Measurements from ENCODE around the gene ELAPOR1.

Gene ELAPOR1

DNA sequence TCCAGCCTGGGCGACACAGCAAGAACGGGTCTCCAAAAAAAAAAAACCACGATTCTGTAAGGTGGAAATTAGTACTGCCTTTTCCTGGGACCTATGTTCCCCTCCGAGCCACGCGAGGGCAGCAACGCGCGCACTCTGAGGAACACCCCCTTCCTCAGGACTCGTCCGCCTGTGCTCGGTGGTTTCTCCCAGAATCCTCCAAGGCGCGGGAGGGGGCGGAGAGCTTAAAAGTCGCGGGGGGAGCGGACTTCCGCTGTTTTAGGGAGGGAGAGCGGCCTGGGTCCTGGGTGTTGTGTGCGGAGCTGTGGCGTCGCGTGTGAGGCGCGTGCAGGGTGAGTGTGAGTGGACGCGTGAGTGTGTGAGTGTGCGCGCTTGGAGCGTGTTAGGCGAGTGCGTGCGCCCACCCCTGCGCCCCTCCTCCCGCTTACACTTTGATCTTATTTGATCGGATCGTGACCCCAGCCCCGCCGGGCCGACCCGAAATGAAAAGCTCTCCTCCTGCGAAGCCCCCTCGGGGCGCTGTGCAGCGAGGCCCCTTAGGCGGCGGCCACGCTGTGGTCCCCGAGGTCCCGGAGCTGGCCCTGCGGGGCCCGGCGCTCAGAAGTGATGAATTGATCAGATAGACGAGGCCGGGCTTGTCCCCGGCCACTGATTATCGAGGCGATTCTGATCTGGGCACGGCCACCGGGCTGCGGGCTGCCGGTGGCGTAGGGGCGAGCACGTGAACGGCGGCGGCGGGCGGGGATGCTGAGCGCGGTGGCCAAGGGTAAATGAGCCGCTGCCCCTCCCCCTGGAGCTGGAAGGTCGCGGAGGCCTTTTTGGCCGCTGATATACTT, 13.8 kb upstream of the ELAPOR1 start:
- peak; percentile 94 for DNase-seq (ENCODE audit: low spot score)
- TF ChIP-seq, protein P1, sequence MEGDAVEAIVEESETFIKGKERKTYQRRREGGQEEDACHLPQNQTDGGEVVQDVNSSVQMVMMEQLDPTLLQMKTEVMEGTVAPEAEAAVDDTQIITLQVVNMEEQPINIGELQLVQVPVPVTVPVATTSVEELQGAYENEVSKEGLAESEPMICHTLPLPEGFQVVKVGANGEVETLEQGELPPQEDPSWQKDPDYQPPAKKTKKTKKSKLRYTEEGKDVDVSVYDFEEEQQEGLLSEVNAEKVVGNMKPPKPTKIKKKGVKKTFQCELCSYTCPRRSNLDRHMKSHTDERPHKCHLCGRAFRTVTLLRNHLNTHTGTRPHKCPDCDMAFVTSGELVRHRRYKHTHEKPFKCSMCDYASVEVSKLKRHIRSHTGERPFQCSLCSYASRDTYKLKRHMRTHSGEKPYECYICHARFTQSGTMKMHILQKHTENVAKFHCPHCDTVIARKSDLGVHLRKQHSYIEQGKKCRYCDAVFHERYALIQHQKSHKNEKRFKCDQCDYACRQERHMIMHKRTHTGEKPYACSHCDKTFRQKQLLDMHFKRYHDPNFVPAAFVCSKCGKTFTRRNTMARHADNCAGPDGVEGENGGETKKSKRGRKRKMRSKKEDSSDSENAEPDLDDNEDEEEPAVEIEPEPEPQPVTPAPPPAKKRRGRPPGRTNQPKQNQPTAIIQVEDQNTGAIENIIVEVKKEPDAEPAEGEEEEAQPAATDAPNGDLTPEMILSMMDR (IDR thresholded peaks at IDR 0.05; ENCODE audit: extremely low read depth, missing control alignments) = peak; percentile 90

DNA sequence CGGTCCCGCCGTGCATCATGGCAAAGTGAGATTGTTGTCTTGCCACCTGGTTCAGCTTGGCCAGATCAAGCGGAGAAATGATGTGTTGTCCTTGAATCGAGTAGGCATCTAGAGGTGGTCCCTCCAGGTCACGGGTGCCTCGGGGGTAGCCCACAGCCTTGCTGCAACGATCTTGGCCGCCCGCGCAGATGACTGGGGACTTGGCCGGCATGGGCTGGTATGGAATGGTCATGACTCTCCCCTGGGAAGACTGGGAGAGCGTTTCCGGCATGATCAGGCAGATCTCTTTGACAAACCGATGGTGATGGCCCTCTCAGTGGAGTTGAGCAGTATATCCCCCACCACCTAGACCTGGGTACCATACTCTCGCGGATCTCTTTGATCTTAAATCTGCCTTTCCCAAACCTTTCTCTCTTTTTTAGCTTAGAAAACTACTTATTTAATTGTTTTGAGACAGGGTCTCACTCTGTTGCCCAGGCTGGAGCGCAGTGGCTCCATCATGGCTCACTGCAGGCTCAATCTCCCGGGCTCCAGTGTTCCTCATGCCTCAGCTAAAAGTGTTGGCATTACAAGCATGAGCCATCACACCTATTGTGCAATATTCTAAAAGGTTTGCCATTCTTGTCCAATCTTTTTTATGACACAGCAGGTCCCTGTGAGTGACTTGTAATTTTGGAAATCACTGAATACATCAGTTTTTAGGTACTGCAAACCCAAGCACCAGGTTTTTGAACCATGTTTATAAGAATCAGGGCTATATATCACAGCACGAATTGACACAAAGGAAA, 9.4 kb upstream of the ELAPOR1 start:
- no peak for DNase-seq (ENCODE audit: low spot score)
- TF ChIP-seq, protein P1 (IDR thresholded peaks at IDR 0.05; ENCODE audit: extremely low read depth, missing control alignments) = no peak

DNA sequence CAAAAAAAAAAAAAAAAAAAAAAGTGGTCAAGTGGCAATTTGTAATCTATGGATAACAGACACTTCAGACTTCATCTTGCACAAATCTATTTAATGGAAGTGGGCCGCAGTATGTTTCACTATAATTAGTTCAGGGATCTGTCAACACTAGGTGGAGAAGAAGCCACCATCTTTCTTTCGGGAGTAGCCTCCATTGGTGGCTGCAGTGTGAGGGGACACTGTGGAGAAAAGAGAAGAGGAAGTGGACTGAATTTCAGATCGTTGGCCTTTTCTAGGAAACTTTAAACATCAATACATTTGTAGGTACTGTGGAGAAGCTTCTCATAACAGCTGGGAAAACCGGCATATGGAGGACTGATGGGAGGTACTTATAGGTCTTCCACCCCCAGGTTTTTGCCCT, 8.0 kb upstream of the ELAPOR1 start:
- TF ChIP-seq, protein P1 (IDR thresholded peaks at IDR 0.05; ENCODE audit: extremely low read depth, missing control alignments) = no peak
- no peak for DNase-seq (ENCODE audit: low spot score)

DNA sequence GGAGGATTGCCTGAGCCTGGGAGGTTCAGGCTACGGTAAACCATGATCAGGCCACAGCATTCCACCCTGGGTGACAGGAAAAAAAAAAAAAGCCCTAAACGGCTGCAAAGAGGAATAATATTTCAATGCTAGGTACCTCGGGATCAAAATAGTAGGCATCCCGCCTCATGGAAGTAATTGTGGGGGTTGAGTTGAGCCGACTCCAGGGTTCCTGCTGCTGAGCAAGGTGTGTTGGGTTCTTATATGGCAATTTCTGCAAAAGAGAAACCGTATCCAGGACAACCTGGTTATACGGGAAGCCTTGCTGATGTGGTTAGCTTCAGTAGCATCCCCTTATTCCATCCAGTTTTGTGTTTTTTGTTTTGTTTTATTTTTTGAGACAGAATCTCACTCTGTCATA, 6.1 kb upstream of the ELAPOR1 start:
- TF ChIP-seq, protein P1 (IDR thresholded peaks at IDR 0.05; ENCODE audit: extremely low read depth, missing control alignments) = no peak

GRCh38 chr1:109109906-109110305, 4.0 kb upstream of the ELAPOR1 start:
- no peak for DNase-seq (ENCODE audit: low spot score)
- TF ChIP-seq, protein P1 (IDR thresholded peaks at IDR 0.05; ENCODE audit: extremely low read depth, missing control alignments) = no peak

More for the DNA sequence above, 6.1 kb upstream of the ELAPOR1 start:
- DNase-seq (ENCODE audit: low spot score) = no peak

GRCh38 chr1:109111386-109112055, 2.4 kb upstream of the ELAPOR1 start:
- DNase-seq (ENCODE audit: low spot score) = no peak
- TF ChIP-seq, protein P1 (IDR thresholded peaks at IDR 0.05; ENCODE audit: extremely low read depth, missing control alignments) = no peak
